GM18502 (cell line): ENCODE data around the gene PCDHA4.
"Not testable (repeated sequence)": the region's sequence is repeated elsewhere in the genome, so short reads cannot be mapped to it uniquely, and the experiment has no call there.

ENCODE experiments used
- ATAC-seq: cut with Tn5 transposase; IDR thresholded peaks from one replicate; pipeline ENCODE4 v1.9.1; 2021; ENCODE audit warnings: mild to moderate bottlenecking; ENCODE audit not compliant: unreplicated experiment, poor library complexity

The PCDHA4 gene

GRCh38 chr5:140806834-140807775, at the start of gene PCDHA4:
PCDHA4 (plus strand) TSS chr5:140807068.
- ATAC-seq = no peak

- no peak for ATAC-seq
Observed at GRCh38 chr5:140764177-140764973, 42.5 kb upstream of the PCDHA4 start.

- ATAC-seq = no peak
Observed at GRCh38 chr5:140767444-140767843, 39.4 kb upstream of the PCDHA4 start.

- no peak for ATAC-seq
Observed at GRCh38 chr5:140780512-140780911, 26.4 kb upstream of the PCDHA4 start.

- no peak for ATAC-seq
Observed at GRCh38 chr5:140785905-140786686, 20.8 kb upstream of the PCDHA4 start, which contains the start of gene PCDHA1. PCDHA1 (plus strand) TSS chr5:140786140.

- not testable (repeated sequence) for ATAC-seq
Observed at GRCh38 chr5:140787422-140787821, 19.4 kb upstream of the PCDHA4 start.

GRCh38 chr5:140787849-140788504, 18.9 kb upstream of the PCDHA4 start:
- not testable (repeated sequence) for ATAC-seq

- no peak for ATAC-seq
Observed at GRCh38 chr5:140791089-140791488, 15.8 kb upstream of the PCDHA4 start.

GRCh38 chr5:140794595-140795258, 12.1 kb upstream of the PCDHA4 start, which contains the start of gene PCDHA2:
PCDHA2 (plus strand) TSS chr5:140794852.
- ATAC-seq = no peak

- ATAC-seq = no peak
Observed at GRCh38 chr5:140795259-140795641, 11.6 kb upstream of the PCDHA4 start.

GRCh38 chr5:140796072-140796717, 10.7 kb upstream of the PCDHA4 start:
- not testable (repeated sequence) for ATAC-seq

GRCh38 chr5:140796718-140797095, 10.2 kb upstream of the PCDHA4 start:
- ATAC-seq = no peak

GRCh38 chr5:140800816-140801493, 5.9 kb upstream of the PCDHA4 start, which contains the start of gene PCDHA3:
PCDHA3 (plus strand) TSS chr5:140801057.
- no peak for ATAC-seq

- no peak for ATAC-seq
Observed at GRCh38 chr5:140801494-140801841, 5.4 kb upstream of the PCDHA4 start.

GRCh38 chr5:140802381-140802780, 4.5 kb upstream of the PCDHA4 start:
- not testable (repeated sequence) for ATAC-seq

GRCh38 chr5:140802781-140803271, 4.0 kb upstream of the PCDHA4 start:
- no peak for ATAC-seq

GRCh38 chr5:140808241-140808888, 1.5 kb downstream of the PCDHA4 start:
- not testable (repeated sequence) for ATAC-seq

- no peak for ATAC-seq
Observed at GRCh38 chr5:140808889-140809291, 2.0 kb downstream of the PCDHA4 start.
